Endothelial cell of umbilical vein (primary cell): ENCODE results near the gene DCHS2. TPM values are rescaled to one million over a fixed set of nuclear protein-coding genes. Genes with fewer than 3 reads are reported as not detected.

Source experiments
- BruUV-seq: library from RNA; stranded (reverse); fragments of 400-500 nt; replicated peaks from 2 replicates; lab custom pipeline; 2021; lab: Mats Ljungman, UMichigan
- CTCF ChIA-PET: fragments of 300-600, 350-600 bp; sonication (Branson Sonifier 250); formaldehyde crosslinking; loops from one replicate; lab custom pipeline; 2021; ENCODE audit warnings: antibody characterized with exemption, inconsistent platforms; lab: Charles Lee
- POLR2A ChIA-PET: fragments of 300-600, 350-600 bp; sonication (Branson Sonifier 250); formaldehyde crosslinking; loops from one replicate; lab custom pipeline; 2021; ENCODE audit warnings: antibody characterized with exemption, inconsistent platforms; lab: Charles Lee
- DNase-seq: peaks from one replicate; pipeline ENCODE4 v3.0.0-alpha.2; 2011; ENCODE audit warnings: low read depth, low spot score
- FAIRE-seq: peaks from 2 replicates; lab custom pipeline; 2011; peaks lifted over from hg19 to GRCh38; lab: Jason Lieb, UNC
- H2AFZ ChIP-seq: 2 replicates; pipeline ENCODE4 v1.6.0; 2012; ENCODE audit warnings: low read depth, low read length, control low read depth, inconsistent platforms
- H3K27ac ChIP-seq: 2 replicates; pipeline ENCODE4 v1.5.1; 2011; ENCODE audit warnings: low read depth, mild to moderate bottlenecking, control low read depth, low read length, moderate library complexity; ENCODE audit not compliant: insufficient read depth
- H3K27me3 ChIP-seq, 2 experiments: 2 replicates each; pipeline versions ENCODE4 v1.6.0 to v1.6.1; 2011; ENCODE audit warnings: low read length in 2 of 2, mixed read lengths in 1 of 2; ENCODE audit not compliant: control insufficient read depth in 2 of 2, insufficient read depth in 2 of 2
- H3K36me3 ChIP-seq, 2 experiments: 2 replicates in 1 of 2; 3 replicates in 1 of 2; pipeline ENCODE4 v1.5.1; 2011; ENCODE audit warnings: low read length in 2 of 2, mild to moderate bottlenecking in 1 of 2, moderate library complexity in 1 of 2; ENCODE audit not compliant: control insufficient read depth in 2 of 2, insufficient read depth in 2 of 2; ENCODE audit errors: extremely low read depth in 1 of 2
- H3K4me1 ChIP-seq: 3 replicates; pipeline ENCODE4 v1.5.1; 2011; ENCODE audit warnings: mild to moderate bottlenecking, low read length; ENCODE audit not compliant: control insufficient read depth, insufficient read depth; ENCODE audit errors: extremely low read depth
- H3K4me2 ChIP-seq: 2 replicates; pipeline ENCODE4 v1.6.1; 2011; ENCODE audit warnings: low read length, control low read depth, mixed read lengths; ENCODE audit not compliant: insufficient read depth
- H3K4me3 ChIP-seq, 3 experiments: fragments of 200-600 bp in 1 of 3; sonication (generic), shearing (Covaris generic) in 1 of 3; replicated peaks in 1 of 3; 2 replicates each; pipeline ENCODE4 v1.5.1; 2011 to 2016; ENCODE audit warnings: control low read depth in 3 of 3, low read length in 3 of 3, mild to moderate bottlenecking in 2 of 3, inconsistent platforms in 1 of 3, low read depth in 1 of 3, moderate library complexity in 1 of 3; ENCODE audit not compliant: insufficient read depth in 1 of 3
- H3K79me2 ChIP-seq: 2 replicates; pipeline ENCODE4 v1.6.0; 2012; ENCODE audit warnings: low read length, inconsistent platforms; ENCODE audit not compliant: control insufficient read depth, insufficient read depth
- H3K9ac ChIP-seq: replicated peaks from 2 replicates; pipeline ENCODE3; 2011; ENCODE audit warnings: low read length, control low read depth; ENCODE audit not compliant: insufficient read depth; ENCODE audit errors: extremely low read depth
- H3K9me1 ChIP-seq: replicated peaks from 3 replicates; pipeline ENCODE4 v1.6.0; 2011; ENCODE audit warnings: mild to moderate bottlenecking, low read length; ENCODE audit not compliant: control insufficient read depth, insufficient read depth; ENCODE audit errors: extremely low read depth
- H3K9me3 ChIP-seq: replicated peaks from 2 replicates; pipeline ENCODE4 v1.5.1; 2012; ENCODE audit warnings: low read length, inconsistent platforms; ENCODE audit not compliant: control insufficient read depth, insufficient read depth
- H4K20me1 ChIP-seq: replicated peaks from 2 replicates; pipeline ENCODE3; 2011; ENCODE audit warnings: mild to moderate bottlenecking, low read length; ENCODE audit not compliant: control insufficient read depth, insufficient read depth; ENCODE audit errors: extremely low read depth
- EZH2 ChIP-seq: IDR thresholded peaks from 2 replicates; pipeline ENCODE4 v1.6.1; 2012; ENCODE audit warnings: borderline replicate concordance, low read depth, mild to moderate bottlenecking, moderate library complexity, low read length, inconsistent platforms; ENCODE audit not compliant: severe bottlenecking
- FOS ChIP-seq: IDR thresholded peaks from 2 replicates; pipeline ENCODE4 v1.6.1; 2011; ENCODE audit warnings: mild to moderate bottlenecking, low read length, moderate library complexity, borderline replicate concordance; ENCODE audit not compliant: insufficient read depth
- JUN ChIP-seq: IDR thresholded peaks from 2 replicates; pipeline ENCODE4 v1.6.1; 2011; ENCODE audit warnings: borderline replicate concordance, low read depth; ENCODE audit not compliant: insufficient read length, insufficient read depth
- MYC ChIP-seq: IDR thresholded peaks from one replicate; pipeline ENCODE4 v1.6.1; 2011; ENCODE audit warnings: mild to moderate bottlenecking, low read depth, low read length
- POLR2AphosphoS5 ChIP-seq: IDR thresholded peaks from 2 replicates; pipeline ENCODE4 v1.6.1; 2012; ENCODE audit warnings: low read depth, mild to moderate bottlenecking, control low read depth, low read length, moderate library complexity; ENCODE audit not compliant: insufficient read depth
- dilution Hi-C: fragments of 300-500 bp; cut with MboI; formaldehyde crosslinking; loops from one replicate; pipeline ENCODE4 v1.15.0; 2019; ENCODE audit warnings: low sequenced_read_pairs; ENCODE audit not compliant: extremely low pct_ligation_motif_present
- intact Hi-C: fragments of 100-400 bp; cut with micrococcal nuclease; formaldehyde crosslinking; loops from one replicate; pipeline ENCODE4 v1.10.0; 2022
- polyA plus RNA-seq, 4 experiments: library from polyadenylated mRNA; depleted of rRNA in 3 of 4; stranded (reverse) in 3 of 4; unstranded in 1 of 4; fragments of >200 nt; gene quantifications; 2 replicates each; pipeline versions ENCODE4 v1.2.1 to v1.2.3, GENCODE V29; 2011 to 2012; ENCODE audit warnings: missing spikeins in 1 of 4
- total RNA-seq: library from RNA; stranded (reverse); gene quantifications from 2 replicates; pipeline ENCODE4 v1.2.3, GENCODE V29; 2021
- TF ChIP-seq, protein P1 (sequence below), 2 donors: IDR thresholded peaks; 1 replicate in 1 of 2; 2 replicates in 1 of 2; pipeline ENCODE4 v1.5.1; 2011; ENCODE audit warnings: low read length in 2 of 2, mild to moderate bottlenecking in 2 of 2, moderate library complexity in 2 of 2, control low read depth in 1 of 2, inconsistent platforms in 1 of 2, low read depth in 1 of 2; ENCODE audit not compliant: insufficient read depth in 1 of 2; ENCODE audit errors: extremely low read depth in 1 of 2
- TF ChIP-seq, protein P2 (sequence below): IDR thresholded peaks from 2 replicates; pipeline ENCODE4 v1.6.1; 2011; ENCODE audit not compliant: insufficient read depth, insufficient read length

DCHS2 gene
- total and polyA plus RNA-seq, 2 donors (not counting 3 experiments of a cell fraction or from before 2014, with no cell fraction given), result not detected

DNA sequence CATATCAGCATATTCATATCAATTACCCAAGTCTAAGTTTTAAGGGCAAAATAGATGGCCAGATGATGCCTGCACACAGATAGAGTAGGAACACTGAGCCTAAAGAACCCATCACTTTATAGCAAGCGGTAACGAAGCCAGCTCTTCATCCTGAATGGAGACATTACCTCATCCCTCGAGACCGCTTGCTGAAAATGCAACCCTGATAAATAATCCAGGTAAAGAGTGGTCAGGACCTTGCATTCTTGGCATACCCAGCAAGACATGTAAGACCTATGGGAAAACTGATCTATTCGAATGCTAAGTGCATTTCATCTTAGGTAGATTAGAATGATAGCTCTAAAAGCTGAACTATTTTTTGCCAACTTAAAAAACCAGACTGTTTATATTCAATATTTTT is 25.3 kb downstream of the DCHS2 start:
- Histone ChIP-seq H3K27me3 (no peaks in the 10 kb centered on the region), H2AFZ (no peak overlapping the region), H3K9me1 (no peaks in the 10 kb centered on the region), H4K20me1 (no peaks in the 10 kb centered on the region), H3K79me2 (no peaks in the 10 kb centered on the region), H3K36me3 (no peaks in the 10 kb centered on the region), H3K4me2 (no peak overlapping the region), H3K4me1 (no peaks in the 10 kb centered on the region), H3K4me3 (no peak overlapping the region), H3K9ac (no peak overlapping the region), H3K9me3 (no peaks in the 10 kb centered on the region), H3K27ac (no peak overlapping the region)
- FAIRE-seq (no peak), DNase-seq (no peak)
- ChIA-PET CTCF (no interaction called here), POLR2A (no interaction called here)
- dilution Hi-C loops, result no loop called here
- no TSS peak for BruUV-seq
- no peak for TF ChIP-seq POLR2AphosphoS5
- no peak for TF ChIP-seq MYC
- no peak for TF ChIP-seq EZH2
- TF ChIP-seq, protein P1, sequence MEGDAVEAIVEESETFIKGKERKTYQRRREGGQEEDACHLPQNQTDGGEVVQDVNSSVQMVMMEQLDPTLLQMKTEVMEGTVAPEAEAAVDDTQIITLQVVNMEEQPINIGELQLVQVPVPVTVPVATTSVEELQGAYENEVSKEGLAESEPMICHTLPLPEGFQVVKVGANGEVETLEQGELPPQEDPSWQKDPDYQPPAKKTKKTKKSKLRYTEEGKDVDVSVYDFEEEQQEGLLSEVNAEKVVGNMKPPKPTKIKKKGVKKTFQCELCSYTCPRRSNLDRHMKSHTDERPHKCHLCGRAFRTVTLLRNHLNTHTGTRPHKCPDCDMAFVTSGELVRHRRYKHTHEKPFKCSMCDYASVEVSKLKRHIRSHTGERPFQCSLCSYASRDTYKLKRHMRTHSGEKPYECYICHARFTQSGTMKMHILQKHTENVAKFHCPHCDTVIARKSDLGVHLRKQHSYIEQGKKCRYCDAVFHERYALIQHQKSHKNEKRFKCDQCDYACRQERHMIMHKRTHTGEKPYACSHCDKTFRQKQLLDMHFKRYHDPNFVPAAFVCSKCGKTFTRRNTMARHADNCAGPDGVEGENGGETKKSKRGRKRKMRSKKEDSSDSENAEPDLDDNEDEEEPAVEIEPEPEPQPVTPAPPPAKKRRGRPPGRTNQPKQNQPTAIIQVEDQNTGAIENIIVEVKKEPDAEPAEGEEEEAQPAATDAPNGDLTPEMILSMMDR (IDR thresholded peaks at IDR 0.05; ENCODE audit: extremely low read depth in 1 of 2, insufficient read depth in 1 of 2, low read depth in 1 of 2, low read length in 2 of 2), result no peak
- TF ChIP-seq JUN, result no peak
- no peak for TF ChIP-seq FOS
- TF ChIP-seq, protein P2, sequence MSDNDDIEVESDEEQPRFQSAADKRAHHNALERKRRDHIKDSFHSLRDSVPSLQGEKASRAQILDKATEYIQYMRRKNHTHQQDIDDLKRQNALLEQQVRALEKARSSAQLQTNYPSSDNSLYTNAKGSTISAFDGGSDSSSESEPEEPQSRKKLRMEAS, result no peak
- intact Hi-C loops, result no loop called here
